CD4-positive, alpha-beta T cell treated with Interleukin-15 for 4 hours (primary cell): ENCODE results near the gene SUGT1.
"Not testable (repeated sequence)": the region's sequence is repeated elsewhere in the genome, so short reads cannot be mapped to it uniquely, and the experiment has no call there.

ENCODE experiments used
- DNase-seq: peaks from one replicate; pipeline ENCODE4 v3.0.0-alpha.2; 2020; ENCODE audit warnings: low spot score

SUGT1 gene

DNA sequence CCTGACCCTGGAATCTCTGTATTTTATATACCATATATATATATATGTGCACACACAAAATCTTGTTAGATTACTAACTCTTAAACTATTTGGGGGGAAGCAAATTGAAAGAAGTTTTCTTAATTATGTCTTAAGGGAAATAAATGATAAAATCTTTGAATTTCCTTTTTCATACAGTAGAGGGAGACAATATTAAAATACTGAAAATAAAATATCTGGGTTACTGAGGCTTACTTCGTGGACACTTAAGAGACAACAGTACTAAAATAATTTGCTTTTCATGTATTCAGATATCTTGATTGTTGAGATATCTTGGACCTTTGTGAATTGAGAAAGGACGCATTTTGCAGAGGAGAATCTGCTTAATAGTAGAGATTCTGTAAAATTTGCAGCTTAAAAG lies 17.0 kb downstream of the SUGT1 start:
- no peak for DNase-seq

DNA sequence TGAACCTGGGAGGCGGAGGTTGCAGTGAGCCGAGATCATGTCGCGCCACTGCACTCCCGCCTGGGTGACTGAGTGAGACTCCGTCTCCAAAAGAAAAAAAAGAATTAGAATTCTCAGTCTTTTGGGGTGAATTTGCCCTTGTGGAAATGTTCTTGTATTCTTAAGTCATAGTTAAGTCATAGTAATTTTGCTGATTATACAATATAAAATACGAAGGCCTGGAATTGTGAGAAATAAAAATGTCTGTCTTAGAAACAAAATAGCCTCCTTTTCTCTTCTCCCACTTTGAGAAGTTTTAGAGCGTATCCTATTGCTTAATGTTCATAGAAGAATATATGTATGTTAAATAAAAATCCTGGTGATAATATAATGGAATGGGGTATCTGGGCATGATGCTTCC lies 18.1 kb downstream of the SUGT1 start:
- no peak for DNase-seq

- DNase-seq, result no peak
Measured at GRCh38 chr13:52673465-52673864, 20.8 kb downstream of the SUGT1 start.

DNA sequence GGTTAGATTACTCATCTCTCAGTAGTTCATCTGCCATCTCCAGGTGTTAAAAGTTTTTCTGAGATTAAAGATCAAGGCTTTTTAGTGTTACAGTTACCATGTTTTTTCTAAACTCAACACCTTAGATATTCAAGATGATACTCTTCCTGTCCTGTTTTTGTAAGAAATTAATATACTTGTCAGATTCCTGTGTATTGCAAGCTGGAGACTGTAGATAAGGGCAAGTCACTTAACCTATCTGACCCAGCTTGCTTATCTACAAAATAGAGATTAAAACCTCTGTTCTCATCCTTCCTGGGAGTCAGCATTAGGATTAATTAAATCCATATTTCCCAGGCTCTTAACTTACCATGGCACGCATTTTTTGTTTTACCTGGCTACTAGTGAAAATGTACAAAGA lies 25.2 kb downstream of the SUGT1 start:
- no peak for DNase-seq

- not testable (repeated sequence) for DNase-seq
Measured at GRCh38 chr13:52685806-52686205, 33.2 kb downstream of the SUGT1 start.

- DNase-seq, result no peak
Measured at GRCh38 chr13:52686376-52686775, 33.7 kb downstream of the SUGT1 start.

DNA sequence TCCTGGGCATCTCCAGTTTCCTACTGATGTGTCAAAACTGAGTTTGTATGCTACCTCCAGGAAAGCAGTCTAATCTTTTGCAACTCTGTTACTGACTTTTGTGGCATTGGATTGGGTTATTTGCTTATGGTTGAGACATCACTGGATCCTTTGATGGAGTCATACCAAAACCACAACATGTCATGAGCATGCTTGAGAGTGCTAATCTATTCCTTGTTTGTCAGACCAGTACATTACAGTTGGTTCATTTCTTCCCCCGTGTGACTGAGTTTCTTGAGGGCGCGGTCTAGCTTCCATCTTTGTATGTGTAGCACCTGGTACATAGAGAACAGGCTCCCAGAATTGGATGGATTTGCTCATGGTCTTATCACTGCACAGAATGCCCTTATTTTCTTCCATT lies 43.2 kb downstream of the SUGT1 start:
- no peak for DNase-seq

DNA sequence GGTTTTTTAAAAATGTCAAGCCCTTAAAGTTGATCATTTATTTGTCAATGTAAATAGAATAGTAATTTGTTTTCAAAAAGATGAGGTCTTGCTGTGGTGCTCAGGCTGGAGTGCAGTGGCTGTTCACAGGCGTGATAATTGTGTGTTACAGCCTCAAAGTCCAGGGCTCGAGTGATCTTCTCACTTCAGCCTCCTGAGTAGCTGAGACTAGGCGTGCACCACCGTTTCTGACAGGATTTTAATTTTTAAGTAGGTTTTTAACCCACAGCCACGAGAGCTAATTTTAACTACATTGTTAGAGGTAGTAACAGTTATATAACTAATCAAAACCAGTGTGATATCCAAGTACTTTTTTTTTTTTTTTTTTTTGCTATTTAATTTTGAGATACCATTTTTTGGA lies 43.9 kb downstream of the SUGT1 start:
- no peak for DNase-seq

GRCh38 chr13:52701728-52702465 lies 49.3 kb downstream of the SUGT1 start:
- DNase-seq, result no peak

GRCh38 chr13:52703482-52703881 lies 50.8 kb downstream of the SUGT1 start:
- no peak for DNase-seq

DNA sequence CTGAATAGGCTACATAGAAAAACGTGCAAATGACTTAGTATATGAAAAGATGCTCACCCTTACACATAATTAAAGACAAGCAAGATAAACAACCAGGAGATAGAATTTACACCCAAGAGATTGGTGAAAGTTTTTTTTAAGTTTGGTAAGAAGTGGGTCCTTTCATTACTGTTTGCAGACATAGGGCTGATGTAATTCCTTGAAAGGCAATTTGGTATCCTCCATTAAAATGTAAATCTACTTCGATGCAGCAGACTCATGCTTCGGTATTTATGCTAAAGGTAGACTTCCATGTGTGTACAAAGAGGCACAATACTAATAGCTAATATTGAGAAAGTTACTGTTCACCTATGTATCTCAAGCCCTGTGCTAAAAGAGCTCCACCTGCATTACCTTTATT lies 53.4 kb downstream of the SUGT1 start:
- no peak for DNase-seq

- no peak for DNase-seq
Measured at GRCh38 chr13:52707375-52707774, 54.7 kb downstream of the SUGT1 start.

DNA sequence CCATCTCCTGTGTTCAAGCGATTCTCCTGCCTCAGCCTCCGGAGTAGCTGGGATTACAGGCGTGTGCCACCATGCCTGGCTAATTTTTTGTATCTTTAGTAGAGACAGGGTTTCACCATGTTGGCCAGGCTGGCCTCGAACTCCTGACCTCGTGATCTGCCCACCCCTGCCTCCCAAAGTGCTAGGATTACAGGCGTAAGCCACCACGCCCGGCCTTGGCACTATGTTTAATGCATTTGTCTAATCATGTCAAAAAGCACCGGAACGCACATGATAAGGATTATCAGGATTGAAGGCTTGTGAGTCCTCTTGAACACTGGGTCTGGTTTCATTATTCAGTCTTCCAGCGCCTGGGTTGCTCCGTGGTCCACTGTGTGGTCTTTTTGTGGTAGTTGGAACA lies 55.6 kb downstream of the SUGT1 start:
- not testable (repeated sequence) for DNase-seq

- DNase-seq, result no peak
Measured at GRCh38 chr13:52711286-52711685, 58.6 kb downstream of the SUGT1 start.

GRCh38 chr13:52712385-52712784 lies 59.7 kb downstream of the SUGT1 start:
- no peak for DNase-seq

DNA sequence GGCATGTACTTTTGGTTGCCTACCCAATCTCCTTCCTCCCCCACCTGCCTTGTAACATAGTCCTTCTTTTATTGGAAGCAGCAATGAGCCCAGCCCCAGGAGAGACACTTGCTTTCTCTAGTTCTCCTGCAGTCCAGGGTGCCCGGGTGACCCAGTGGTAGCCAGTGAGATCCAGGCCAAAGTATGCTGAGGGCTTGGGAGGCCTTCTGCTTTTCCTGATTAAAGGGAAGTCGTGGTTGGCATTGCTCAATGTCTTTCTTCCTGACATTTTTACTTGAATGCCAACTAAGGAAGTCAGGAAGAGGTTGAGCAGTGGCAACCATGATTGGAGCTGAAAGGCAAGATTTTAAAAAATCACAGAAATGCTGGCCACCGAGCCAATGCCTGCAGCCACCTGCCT lies 61.3 kb downstream of the SUGT1 start:
- DNase-seq, result no peak

GRCh38 chr13:52720904-52721303 lies 68.3 kb downstream of the SUGT1 start:
- DNase-seq, result not testable (repeated sequence)

DNA sequence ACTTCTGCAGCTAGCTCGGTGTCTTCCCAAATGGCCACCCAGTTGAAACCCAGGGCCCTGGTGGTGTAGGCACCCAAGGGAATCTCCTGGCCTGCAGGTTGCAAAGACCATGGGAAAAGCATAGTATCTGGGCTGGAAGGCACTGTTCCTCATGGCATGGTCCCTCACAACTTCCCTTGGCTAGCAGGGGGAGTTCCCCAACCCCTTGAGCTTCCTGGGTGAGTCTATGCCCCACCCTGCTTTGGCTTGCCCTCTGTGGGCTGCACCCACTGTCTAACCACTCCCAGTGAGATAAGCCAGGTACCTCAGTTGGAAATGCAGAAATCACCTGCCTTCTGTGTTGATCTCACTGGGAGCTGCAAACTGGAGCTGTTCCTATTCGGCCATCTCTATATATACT lies 68.7 kb downstream of the SUGT1 start:
- not testable (repeated sequence) for DNase-seq

- no peak for DNase-seq
Measured at GRCh38 chr13:52723181-52723580, 70.5 kb downstream of the SUGT1 start.

GRCh38 chr13:52725302-52725701 lies 72.7 kb downstream of the SUGT1 start:
- DNase-seq, result no peak

DNA sequence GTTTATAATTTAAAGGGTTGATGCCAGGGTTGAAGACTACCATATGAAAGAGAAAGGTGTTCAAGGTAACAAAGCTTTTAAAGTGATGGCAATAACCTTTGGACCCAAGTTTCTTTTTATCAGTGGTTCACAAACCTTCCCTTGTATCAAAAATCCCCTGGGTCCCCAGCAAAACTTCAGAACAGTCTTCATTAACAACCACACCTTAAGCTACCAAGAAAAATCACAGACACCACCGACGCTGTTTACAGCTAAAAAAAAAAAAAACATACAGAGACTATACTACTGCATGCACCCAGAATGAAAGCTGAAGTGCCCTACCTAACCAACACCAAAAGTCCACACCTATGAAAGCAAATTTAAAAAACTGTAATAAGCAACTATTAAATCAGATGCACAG lies 73.6 kb downstream of the SUGT1 start:
- DNase-seq, result no peak

GRCh38 chr13:52734075-52734623 lies 81.5 kb downstream of the SUGT1 start:
- no peak for DNase-seq

DNA sequence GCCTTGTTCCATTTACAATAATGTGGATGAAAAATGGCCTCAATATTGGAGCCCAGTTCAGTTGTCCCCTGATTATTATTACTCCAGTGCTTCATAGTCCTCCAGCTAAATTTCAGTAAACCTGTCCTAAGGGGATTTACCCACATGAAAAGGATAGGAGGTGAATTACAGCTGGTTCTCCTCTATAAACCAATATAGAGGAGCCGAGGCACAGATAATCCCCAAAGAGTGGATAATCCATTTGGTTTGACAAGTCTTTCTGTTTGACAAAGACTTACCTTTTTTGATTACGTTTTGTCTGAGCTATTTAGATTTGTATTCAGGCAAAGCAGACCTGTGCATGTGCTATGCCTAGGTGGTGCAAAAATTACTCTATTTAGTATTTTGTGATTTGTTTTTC lies 84.3 kb downstream of the SUGT1 start:
- no peak for DNase-seq

GRCh38 chr13:52737451-52737850 lies 84.8 kb downstream of the SUGT1 start:
- no peak for DNase-seq
